Kidney glomerular epithelial cell (primary cell): Measurements from ENCODE around the gene KIF6.

ENCODE experiments used
- DNase-seq: peaks from one replicate; lab custom pipeline; 2025; lab: John Stamatoyannopoulos, UW

KIF6 gene

DNA sequence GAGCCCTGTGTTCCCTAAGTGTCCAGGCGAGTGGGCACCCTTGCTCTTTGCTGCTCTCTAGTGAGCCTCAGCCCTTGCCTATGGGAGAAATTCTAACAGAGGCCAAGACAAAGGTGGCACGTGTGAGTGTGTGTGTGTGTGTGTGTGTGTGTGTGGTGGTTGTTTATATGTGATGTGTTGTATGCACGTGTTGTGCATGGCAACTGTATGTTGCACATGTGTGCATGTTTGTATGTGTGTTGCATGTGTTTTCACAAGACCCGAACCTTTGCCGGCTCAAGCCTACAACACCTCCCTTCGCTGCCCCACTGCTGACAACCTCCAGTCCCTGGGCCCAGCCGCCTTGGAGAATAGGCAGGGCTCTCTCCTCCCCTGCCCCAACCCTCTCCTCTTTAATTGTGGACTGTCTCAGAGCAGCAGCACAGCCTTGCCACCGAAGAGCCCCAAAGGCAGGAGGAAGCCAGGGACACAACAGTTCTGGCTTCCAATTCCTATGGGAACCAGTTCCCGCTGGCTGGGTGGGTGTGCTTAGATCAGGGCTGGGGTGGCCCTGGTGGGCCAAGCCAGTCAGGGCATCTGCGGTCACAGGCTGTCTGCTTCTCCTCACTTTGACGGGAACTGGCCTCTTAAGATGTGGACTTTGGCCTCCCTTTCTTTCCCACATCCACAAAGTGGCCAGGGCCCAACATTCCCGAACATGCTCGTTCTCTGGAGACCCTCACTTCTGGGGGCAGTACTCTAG lies 405.4 kb downstream of the KIF6 start:
- DNase-seq, result no peak

DNA sequence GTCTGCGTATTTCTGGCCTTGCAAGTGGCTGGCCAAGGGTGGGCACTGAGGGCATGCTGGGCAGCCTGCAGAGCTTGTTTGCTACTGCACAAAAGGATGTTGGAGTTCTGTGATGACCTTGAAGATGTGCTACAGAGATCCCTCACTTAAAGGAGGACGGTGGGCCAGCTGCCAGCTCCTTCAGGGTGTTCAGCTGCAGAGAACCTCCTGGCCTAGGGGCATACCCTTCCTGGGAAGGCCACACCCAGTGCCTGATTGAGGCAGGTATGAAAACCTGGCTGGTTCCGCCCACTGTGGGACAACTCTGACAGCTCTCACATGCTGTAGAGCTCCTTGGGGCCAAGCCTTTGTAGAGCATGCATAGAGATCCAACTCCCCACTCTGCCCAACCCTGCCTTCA lies 408.0 kb downstream of the KIF6 start:
- no peak for DNase-seq

DNA sequence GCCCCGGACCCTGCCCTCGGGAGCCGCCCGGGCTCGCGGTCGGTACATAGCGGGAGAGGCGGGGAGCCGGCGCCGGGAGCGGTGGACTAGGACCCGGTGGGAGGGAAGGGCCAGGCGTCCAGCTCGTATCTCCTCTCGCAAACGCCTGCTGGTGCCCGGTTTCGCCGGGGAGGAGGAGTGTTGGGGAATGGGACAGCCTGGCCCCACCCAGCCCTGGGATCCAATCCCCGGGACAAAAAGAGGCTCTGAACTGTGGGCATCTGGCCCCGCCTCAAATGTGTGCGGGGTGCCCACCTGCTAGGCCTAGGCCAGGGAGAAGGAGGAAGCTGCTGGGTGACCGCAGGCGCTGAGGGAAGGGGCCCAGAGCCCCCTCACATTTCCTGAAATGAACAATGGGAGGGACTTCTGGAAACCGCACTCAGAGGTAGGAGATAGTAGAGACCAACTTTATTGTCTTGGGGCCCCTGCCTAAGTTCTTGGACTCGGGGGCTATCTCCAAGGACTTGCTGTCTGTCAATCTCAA lies 410.9 kb downstream of the KIF6 start, which contains the start of gene KCNK17:
Gene KCNK17 (minus strand): TSS at position 147 of the 523 bp plus-strand sequence. CDS start 99 bp downstream, at position 48.
- no peak for DNase-seq

DNA sequence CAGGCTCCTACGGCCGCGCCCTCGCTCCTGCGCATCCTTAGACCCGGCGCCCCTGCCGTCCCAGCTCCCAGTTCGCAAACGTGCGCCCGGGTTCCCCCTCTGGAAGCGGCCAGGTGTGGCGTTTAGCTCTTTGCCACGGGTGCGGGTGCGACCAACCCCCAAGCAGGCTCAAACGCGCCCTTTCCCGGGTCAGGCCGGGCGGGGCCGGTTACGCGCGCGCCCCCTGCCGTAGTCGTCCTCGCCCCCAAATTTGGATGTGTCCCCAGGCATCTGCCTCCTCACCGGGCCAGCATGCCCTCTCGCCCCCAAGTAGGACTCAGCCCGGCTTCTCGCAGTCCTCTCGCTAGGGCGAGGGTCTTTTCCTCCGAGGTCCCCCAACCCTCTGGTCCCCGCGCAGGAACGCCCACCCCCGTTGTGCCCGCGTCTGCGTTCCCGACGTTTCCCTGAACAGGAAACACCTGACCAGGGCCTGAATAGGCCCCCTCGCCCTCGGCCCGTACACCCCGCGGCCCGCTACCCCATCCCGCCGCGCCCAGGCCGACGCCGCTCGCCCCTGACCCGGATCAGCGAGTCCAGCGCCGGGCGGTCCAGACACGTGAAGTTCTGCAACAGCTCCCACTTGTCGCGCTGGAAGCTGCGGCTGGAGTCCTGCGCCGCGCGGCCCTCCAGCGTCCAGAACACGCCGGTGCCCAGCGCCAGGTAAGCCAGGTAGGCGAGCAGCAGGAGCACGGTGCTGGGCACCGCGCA lies 411.5 kb downstream of the KIF6 start:
- no peak for DNase-seq

DNA sequence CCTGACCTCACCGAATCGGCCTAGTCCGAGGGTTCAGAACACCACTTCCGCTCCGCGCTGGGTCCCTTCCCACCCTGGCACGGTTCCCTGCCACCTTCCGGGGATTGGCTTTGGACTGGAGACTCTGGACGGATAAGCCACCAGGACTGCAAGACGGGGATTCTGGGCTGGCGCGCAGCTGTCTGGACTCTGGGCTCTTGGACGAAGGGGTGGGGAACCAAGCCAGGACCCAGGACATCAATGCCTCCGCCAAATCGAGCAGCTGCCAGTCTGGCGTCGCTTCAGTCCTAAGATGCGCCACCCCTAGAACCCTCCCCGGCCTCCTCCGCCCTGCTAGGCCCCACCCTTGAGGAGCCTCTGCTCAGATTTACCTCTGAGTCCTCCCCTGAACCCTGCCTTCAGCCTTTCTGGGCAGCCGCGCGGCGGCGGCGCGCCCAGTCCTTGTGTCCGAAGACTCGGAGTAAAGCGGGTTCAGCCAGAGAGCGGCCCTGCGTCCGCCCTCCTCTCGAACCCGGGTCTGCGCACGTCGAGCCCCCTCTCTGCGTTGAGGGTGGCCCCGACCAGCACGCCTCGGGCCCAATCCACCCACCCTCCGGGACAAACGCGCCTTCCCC lies 412.2 kb downstream of the KIF6 start:
- no peak for DNase-seq

DNA sequence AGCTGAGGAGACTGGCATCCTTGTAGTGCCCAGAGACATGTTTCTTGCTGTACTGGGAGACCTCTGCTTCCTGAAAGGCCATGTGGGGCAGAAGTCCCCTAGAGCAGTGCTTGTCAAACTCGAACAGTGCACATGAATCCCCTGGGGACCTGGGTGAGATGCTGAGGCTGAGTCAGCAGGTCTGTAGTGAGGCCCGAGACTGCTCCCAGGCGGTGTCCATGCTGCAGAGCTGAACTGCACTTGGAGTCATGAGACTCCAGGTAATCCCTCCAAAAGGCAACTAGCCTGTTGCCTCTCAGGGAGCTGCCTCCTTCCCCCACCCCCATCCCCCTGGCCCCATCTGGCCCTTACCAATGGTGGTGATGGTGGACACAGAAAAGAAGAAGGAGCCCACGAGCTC lies 414.7 kb downstream of the KIF6 start:
- no peak for DNase-seq

DNA sequence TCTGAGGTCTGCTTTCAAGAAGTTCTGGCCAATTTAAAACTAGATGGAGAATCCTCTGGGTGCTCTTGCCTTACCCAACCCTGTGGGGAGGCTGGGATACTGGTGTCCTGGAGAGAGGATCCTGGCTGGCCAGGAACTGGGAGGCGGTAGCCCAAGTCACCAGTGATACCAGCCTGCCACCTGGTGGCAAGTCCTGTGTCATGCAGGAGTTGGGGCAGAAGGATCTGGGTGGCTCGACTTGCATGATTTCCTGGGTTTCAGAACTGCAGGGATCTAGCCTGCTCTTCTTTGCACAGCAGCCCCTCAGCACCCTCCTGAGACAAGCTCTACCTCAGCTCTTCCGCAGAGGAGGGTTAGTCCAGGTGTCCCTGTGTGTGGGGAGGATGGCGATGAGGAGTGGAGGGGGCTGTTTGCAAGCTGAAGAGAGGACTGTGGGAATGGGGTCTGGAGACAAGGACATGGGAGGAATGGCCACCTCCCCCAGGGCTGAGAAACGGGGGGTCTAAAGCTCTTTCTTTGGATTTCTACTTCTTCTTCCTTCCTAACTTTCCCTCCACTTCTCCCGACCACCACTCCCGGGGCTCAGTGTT lies 415.2 kb downstream of the KIF6 start:
- peak; percentile 56 for DNase-seq

DNA sequence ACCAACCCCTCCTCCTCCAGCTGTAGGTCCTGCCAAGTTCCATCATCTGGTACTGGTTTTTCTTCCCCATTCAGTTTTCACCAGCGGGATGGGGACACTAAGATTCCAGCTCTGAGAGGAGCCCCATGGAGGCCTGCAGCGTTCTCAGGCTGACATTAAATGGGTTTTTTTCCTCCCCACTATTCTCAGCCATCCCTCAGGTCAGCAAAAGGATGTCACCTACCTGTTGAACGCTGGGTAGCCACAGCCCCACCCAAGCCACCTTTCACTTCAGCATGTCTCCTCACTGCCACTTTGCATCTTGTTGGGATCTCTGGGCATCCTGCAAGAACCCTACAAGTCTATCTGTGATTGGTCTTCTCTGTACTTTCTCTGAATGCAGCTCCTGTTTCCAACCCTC lies 417.7 kb downstream of the KIF6 start:
- DNase-seq, result no peak

DNA sequence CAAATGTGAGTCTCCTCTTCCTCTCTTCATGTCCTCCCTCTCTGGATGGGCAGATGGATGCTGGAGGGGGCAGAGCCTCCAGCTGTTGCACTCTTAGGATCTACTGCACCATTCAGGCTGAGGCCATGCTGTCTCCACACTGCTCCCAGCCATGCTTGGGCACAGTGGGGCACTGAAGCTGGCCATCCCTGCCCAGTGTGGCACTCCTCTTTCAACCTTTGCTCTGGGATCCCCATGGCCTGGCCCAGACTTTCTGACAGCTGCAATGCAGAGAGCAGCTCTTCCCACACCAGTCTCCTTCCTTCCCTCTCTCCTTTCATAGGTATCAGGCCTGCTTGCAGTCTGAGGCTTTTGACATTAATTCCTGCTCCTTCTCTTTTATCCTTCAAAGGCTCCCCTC lies 420.3 kb downstream of the KIF6 start:
- no peak for DNase-seq

DNA sequence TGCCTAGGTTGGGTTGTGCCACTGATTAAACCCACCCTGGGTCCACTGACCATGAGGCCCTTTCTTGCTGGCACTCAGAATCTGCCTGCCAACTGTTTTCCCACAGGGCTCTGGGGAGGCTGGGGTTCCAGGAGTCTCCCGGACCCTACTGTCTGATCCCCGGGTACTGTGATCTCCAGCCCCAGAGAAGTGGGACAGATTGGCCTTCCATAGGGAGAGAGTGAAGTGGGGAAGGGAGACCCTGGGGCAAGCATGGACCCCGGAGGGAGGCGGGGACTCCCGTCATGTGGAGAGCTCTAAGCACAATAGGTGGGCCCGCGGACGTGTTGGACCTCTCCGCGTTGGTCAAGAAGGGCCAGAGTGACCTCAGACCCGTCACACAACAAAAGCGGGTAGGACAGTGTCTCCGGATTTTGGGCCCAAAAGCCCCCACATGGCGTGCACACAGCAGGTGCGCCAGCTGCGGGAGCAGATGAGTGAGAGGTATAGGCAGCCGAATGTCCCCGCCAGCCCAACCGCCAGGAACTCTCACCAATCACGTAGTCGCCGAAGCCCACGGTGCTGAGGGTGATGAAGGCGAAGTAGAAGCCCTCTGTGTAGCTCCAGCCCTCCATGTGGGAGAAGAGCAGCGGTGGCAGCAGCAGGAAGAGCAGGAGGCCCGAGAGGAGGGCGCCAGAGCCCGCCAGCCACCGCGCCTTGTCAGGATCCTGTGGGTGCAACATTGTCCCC lies 421.6 kb downstream of the KIF6 start:
- no peak for DNase-seq

DNA sequence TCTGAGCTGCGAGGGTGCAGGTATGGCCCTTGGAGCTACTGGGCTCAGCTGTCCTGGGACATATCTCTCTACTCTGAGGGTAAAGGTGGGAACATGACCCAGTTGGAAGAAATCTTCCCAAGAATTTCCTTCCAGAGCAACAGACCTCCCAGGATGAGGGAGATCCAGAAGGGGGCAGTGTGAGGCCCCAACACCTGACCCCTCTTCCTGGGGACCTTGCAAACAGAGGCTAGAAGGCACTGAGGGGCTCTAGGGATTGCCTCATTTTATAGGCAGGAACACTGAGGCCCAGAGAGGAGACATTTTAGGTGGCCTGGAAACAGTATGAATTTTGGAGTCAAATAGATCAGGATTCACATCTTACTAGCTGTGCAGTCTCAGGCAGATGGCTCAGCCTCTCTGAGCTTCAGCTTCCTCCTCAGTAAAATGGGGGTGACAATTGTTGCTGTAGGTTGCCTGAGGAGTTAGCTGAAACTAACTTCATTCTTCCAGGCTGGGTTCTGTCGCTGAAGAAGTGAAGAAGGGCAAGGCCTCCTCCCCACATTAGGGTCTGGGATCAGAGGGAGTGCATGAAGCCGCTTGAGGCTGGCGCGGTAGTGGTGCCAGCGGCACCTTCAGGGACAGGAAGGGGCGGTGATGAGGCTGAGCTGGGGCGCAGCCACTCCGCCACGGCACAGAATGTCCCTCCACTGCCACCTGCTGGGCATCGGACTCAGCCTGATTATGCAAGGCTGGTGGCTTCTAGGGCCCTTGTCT lies 422.4 kb downstream of the KIF6 start:
- DNase-seq, result peak; percentile 29

DNA sequence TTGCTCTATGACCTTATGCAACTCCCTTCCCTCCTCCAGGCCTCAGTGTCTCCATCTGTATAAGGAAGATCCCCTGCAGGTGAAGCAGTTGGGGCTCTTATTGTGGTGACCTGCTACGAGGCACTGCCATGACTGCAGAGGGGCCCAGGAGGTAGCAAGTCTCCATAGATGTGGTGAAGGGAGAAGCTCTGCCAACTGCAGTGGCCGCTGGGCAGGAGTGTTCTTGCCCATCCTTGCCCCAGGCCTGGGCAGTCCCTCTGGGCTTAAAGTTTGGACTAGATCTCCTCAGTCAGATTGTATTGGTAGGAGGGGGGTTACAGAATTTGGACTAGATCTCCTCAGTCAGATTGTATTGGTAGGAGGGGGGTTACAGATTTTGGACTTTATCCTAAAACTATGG lies 423.2 kb downstream of the KIF6 start:
- no peak for DNase-seq

DNA sequence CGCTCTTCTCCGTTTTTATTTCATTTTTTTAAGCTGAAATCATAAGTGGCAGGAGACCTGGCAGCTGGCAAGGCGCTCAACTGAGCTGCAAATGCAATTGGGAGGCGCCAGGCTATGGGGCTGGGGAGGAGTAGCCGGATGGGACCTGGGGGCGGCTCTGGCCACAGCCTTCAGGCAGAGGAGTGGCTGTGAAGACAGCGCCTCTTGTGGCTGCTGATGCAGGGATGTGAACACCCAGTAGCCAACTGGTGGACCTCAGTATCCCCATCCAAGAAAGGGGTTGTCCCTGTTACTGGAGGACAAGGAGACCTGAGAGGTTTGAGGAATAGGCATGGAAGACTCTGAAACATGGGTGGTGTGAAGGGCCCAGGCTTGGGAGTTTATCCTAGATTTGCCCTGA lies 423.6 kb downstream of the KIF6 start:
- DNase-seq, result no peak

DNA sequence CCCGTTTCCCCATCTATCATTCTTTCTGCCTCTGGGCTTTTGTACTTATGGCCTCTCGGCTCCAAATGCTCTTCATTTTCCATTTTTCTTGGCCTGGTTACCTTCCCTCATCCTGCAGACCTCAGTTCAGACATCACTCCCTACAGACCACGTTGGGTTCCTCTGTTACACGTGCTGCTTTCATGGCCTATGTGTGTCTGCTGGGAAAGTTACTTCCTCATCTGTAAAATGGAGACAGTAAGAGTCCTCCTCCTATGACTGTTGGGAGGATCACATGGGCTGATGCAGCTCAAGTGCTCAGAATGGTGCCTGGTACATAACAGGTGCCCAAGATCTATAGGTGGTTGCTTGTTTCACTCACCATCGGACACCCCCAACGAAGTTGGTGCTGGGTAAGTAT lies 424.5 kb downstream of the KIF6 start:
- DNase-seq, result no peak

DNA sequence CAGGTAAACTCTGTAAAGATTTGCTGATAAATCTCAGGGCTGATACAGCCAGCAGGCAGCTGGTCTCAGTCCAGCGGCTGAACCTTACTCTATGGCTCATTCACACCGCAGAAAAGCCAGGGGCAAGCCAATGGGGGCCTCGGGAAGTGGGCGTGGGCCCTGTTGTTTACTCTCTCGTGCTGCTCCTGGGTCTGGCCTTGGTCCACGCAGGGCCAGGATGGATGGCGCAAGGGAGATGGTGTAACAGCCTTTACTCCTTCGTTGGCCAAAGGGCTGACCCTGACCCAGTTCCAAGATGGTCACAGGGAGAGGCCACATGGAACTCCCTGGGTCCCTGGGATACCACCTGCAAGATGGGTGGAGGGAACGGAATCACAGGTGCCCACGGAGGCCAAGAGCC lies 427.1 kb downstream of the KIF6 start:
- DNase-seq, result no peak

DNA sequence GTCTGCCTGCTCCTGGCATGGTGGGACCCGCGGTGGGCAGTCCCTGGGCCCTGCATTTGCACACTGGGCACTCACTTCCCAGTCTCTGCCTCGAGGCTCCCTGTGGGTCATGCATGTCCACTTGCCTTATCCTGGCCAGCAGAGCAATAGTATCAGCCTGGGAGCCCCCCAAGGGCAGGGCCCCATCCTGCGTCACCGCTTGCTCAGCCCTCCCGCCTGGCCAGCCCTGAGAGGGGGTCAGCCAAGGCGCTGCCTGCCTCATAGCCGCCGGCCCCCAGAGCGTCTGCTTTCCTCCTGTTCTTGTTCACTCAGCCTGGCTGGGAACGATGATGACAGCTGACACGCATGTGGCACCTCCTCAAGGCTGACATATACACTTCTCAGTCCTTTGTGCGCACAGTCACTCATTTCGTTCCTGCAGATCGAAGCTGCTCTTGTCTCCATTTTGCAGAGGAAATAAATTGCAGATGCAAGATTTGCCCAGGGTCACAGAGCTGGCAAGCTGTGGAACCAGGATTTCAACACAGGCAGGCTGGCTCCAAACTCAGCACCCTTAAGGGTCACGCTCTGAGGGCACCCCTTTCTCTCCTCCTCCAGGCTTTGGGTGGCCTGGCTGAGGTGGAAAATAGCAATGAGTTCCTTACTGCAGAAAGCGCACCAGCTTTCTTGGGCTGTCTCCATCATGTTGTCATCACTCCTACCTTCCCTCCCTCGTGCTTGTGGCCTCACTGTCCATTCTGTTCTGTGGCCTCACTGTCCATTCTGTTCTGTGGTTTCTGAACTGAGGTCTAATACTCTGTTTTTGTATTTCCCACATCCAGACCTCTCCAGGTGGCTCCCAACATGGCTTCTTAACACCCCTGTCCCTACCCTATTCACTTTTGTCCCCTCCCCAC lies 428.2 kb downstream of the KIF6 start:
- no peak for DNase-seq

DNA sequence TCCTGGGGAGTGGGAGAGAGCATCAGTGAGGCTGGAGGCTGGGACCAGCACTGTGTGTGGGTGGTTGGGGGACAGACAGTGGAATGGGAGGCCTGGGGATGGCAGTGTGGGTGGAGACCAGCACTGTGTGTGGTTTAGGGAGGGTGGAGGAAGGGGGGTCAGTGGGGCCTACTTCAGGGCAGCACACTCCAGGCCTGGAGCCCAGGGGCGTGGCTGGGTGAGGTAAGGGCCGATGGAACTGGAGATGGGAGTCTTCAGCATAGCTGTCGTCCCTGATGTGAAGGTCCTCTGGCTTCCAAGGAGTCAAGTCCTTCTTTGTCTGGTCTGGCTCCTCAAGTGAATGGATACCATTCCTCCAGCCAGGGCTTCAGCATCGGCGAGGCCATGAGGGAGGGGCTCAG lies 429.6 kb downstream of the KIF6 start:
- DNase-seq, result no peak

DNA sequence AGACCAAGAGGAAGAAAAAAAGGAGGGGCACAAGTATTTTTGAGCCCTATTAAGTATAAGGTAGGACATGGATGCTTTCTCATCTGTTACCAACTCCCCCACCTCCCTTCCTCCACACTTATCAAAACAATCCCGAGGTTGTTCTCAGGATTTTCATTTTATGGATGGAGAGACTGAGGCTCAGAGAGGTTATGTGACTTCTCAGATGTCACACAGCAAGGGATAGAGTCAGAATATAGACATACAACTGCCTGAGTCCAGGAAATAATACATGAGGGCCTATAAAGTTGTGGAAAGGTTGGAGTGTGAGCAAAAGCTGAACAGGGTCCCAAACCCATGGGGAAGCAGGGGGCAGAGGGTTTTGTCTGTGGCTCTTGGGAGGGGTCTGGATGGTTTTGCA lies 430.3 kb downstream of the KIF6 start:
- DNase-seq, result no peak

DNA sequence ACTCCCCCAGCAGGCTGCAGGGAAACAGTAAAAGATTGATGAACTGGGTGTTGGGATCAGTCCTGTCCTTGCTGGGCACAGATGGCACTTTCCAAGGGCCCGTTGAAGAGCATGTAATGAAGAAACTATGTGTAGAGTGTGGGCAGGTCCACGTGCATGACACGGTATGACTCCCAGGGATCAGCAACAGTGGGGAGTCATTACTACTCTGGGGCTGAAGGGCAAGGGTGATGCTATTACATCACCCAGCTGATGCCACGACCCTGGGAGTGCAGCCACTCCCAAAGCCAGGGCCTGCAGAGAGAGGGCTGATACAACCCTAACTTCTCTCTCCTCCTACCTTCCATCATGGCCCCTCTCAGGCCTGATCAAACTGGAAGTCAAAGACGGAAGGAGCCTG lies 431.1 kb downstream of the KIF6 start:
- no peak for DNase-seq

DNA sequence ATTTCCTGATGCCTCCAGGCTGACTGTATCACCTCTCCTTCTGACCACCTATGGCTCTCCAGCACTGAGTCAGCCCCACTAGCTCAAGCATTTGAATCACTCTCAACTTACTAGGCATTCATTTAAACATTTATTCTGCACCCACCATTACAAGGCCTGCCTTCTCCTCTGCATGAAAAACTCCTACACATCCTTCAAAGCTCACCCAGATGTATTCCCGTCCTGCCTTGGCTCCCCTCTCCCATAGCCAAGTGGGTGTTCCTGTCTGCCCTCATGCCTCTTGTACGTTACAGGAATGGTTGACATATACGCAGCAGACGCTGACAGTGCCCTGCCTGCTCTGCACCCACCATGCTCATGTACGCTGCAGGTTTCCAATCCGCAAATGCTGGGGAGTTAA lies 432.6 kb downstream of the KIF6 start:
- DNase-seq, result no peak
